ENCODE results near the gene ABR.

GRCh38 chr17:1076299-1076981, 103.3 kb downstream of the ABR start:
- TF ChIP-seq CTCF (IDR thresholded peaks at IDR 0.05) (no peak), POLR2A (IDR thresholded peaks at IDR 0.05) (no peak)

Measured in suprapubic skin (tissue), 3 donors.